Panc1 (cell line): ENCODE data around the gene KCNG2. TPM values are rescaled to one million over a fixed set of nuclear protein-coding genes. Genes with fewer than 3 reads are reported as not detected.

Source experiments
- ATAC-seq: fragments of 200-7000 bp; cut with Tn5 transposase; 2 replicates; pipeline ENCODE4 v1.9.1; 2020; ENCODE audit warnings: mild to moderate bottlenecking, moderate library complexity
- BruUV-seq: library from RNA; stranded (reverse); fragments of 400-500 nt; replicated peaks from 2 replicates; lab custom pipeline; 2021; lab: Mats Ljungman, UMichigan
- CTCF ChIA-PET: fragments of 300-600 bp; sonication (Branson Sonifier 250); formaldehyde crosslinking; loops from one replicate; lab custom pipeline; 2022; ENCODE audit warnings: antibody characterized with exemption; lab: Charles Lee
- POLR2A ChIA-PET: fragments of 300-600 bp; sonication (Branson Sonifier 250); formaldehyde crosslinking; loops from one replicate; lab custom pipeline; 2022; ENCODE audit warnings: antibody characterized with exemption; lab: Charles Lee
- DNase-seq: peaks from one replicate; pipeline ENCODE4 v3.0.0-alpha.2; 2010; ENCODE audit warnings: low read depth, low spot score
- H3K27ac ChIP-seq: 2 replicates; pipeline ENCODE4 v1.5.1; 2011; ENCODE audit warnings: mild to moderate bottlenecking, low read length, inconsistent platforms
- H3K27me3 ChIP-seq: fragments of 200-500 bp; sonication (Bioruptor generic); 2 replicates; pipeline ENCODE4 v1.6.0; 2014; ENCODE audit warnings: low read length, inconsistent platforms; ENCODE audit not compliant: control insufficient read depth, insufficient read depth
- H3K36me3 ChIP-seq: fragments of 200-500 bp; sonication (Bioruptor generic); 2 replicates; pipeline ENCODE4 v1.5.1; 2014; ENCODE audit warnings: inconsistent platforms, mild to moderate bottlenecking, low read length, moderate library complexity; ENCODE audit not compliant: control insufficient read depth, insufficient read depth
- H3K4me1 ChIP-seq: 2 replicates; pipeline ENCODE4 v1.5.1; 2011; ENCODE audit warnings: inconsistent platforms, mild to moderate bottlenecking, low read length, moderate library complexity; ENCODE audit not compliant: control insufficient read depth, insufficient read depth
- H3K4me3 ChIP-seq, 2 experiments: 2 replicates each; pipeline ENCODE4 v1.5.1; 2011 to 2012; ENCODE audit warnings: low read depth in 2 of 2, low read length in 2 of 2, mild to moderate bottlenecking in 2 of 2, inconsistent platforms in 1 of 2, moderate library complexity in 1 of 2
- H3K9me3 ChIP-seq: fragments of 200-500 bp; sonication (Bioruptor generic); 2 replicates; pipeline ENCODE4 v1.5.1; 2014; ENCODE audit warnings: low read depth, mild to moderate bottlenecking, inconsistent platforms, low read length, moderate library complexity; ENCODE audit not compliant: control insufficient read depth, insufficient read depth
- CTCF ChIP-seq: fragments of 450-650 bp; IDR thresholded peaks from 2 replicates; pipeline ENCODE4 v1.5.1; 2017; ENCODE audit warnings: mild to moderate bottlenecking
- POLR2AphosphoS5 ChIP-seq: IDR thresholded peaks from 2 replicates; pipeline ENCODE4 v1.6.1; 2012; ENCODE audit warnings: mild to moderate bottlenecking, low read depth, low read length, moderate library complexity
- REST ChIP-seq, 2 experiments: IDR thresholded peaks; 2 replicates each; pipeline ENCODE4 v1.6.1; 2011 to 2012; ENCODE audit warnings: low read depth in 2 of 2, control low read depth in 1 of 2, low read length in 1 of 2, mild to moderate bottlenecking in 1 of 2, moderate library complexity in 1 of 2; ENCODE audit not compliant: insufficient read depth in 1 of 2
- SIN3A ChIP-seq: IDR thresholded peaks from 2 replicates; pipeline ENCODE4 v1.6.1; 2012; ENCODE audit warnings: low read depth, mild to moderate bottlenecking, low read length, moderate library complexity, borderline replicate concordance; ENCODE audit not compliant: insufficient read depth
- TCF7L2 ChIP-seq: IDR thresholded peaks from 2 replicates; pipeline ENCODE4 v1.6.1; 2011; ENCODE audit warnings: mild to moderate bottlenecking, low read depth, low read length, inconsistent platforms
- in situ Hi-C: cut with HindIII; loops from 2 replicates; pipeline ENCODE4 v1.10.0; 2016; ENCODE audit warnings: low sequenced_read_pairs, low pct_unique_long_range_greater_than_20kb
- intact Hi-C: fragments of 100-400 bp; cut with micrococcal nuclease; formaldehyde crosslinking; loops from one replicate; pipeline ENCODE4 v1.10.0; 2022; ENCODE audit not compliant: unreplicated experiment
- total RNA-seq: library from RNA; stranded (reverse); gene quantifications from one replicate; pipeline ENCODE4 v1.2.1, GENCODE V29; 2021; ENCODE audit not compliant: unreplicated experiment

KCNG2 gene
- total RNA-seq, 1 experiment from 2014 or later: not detected

- H3K27me3 ChIP-seq: no peaks in the 10 kb centered on the region
- ATAC-seq: no peak
Measured at GRCh38 chr18:79760881-79761280, 36.9 kb upstream of the KCNG2 start.

GRCh38 chr18:79763407-79763806, 34.3 kb upstream of the KCNG2 start:
- H3K4me1 ChIP-seq: no peaks in the 10 kb centered on the region
- no peak for DNase-seq
- ChIA-PET CTCF (no interaction called here), POLR2A (no interaction called here)
- in situ Hi-C loops (no loop called here), intact Hi-C loops (no loop called here)
- ATAC-seq: no peak
- H3K36me3 ChIP-seq: no peaks in the 10 kb centered on the region
- TF ChIP-seq SIN3A (no peak), TCF7L2 (no peak), REST (IDR thresholded peaks at IDR 0.05; ENCODE audit: insufficient read depth in 1 of 2, low read depth in 2 of 2, low read length in 1 of 2) (no peak), POLR2AphosphoS5 (no peak), CTCF (no peak)
- H3K27me3 ChIP-seq: peaks cover 9% of the 10 kb centered on the region
- H3K4me3 ChIP-seq: no peak overlapping the region
- BruUV-seq: no TSS peak
- H3K27ac ChIP-seq: no peak overlapping the region
- peaks cover 6% of the 10 kb centered on the region for H3K9me3 ChIP-seq

More at GRCh38 chr18:79760881-79761280, 36.9 kb upstream of the KCNG2 start:
- Histone ChIP-seq H3K36me3 (no peaks in the 10 kb centered on the region), H3K4me3 (no peak overlapping the region), H3K27ac (no peak overlapping the region), H3K4me1 (no peaks in the 10 kb centered on the region), H3K9me3 (no peaks in the 10 kb centered on the region)
- DNase-seq: no peak
- ChIA-PET CTCF (no interaction called here), POLR2A (no interaction called here)
- in situ Hi-C loops (no loop called here), intact Hi-C loops (no loop called here)
- no peak for TF ChIP-seq TCF7L2
- TF ChIP-seq SIN3A: no peak
- no peak for TF ChIP-seq CTCF
- TF ChIP-seq POLR2AphosphoS5: no peak
- TF ChIP-seq REST (IDR thresholded peaks at IDR 0.05; ENCODE audit: insufficient read depth in 1 of 2, low read depth in 2 of 2, low read length in 1 of 2): no peak
- BruUV-seq: no TSS peak
